Measurements from ENCODE around the gene MS4A7.

Gene MS4A7

DNA sequence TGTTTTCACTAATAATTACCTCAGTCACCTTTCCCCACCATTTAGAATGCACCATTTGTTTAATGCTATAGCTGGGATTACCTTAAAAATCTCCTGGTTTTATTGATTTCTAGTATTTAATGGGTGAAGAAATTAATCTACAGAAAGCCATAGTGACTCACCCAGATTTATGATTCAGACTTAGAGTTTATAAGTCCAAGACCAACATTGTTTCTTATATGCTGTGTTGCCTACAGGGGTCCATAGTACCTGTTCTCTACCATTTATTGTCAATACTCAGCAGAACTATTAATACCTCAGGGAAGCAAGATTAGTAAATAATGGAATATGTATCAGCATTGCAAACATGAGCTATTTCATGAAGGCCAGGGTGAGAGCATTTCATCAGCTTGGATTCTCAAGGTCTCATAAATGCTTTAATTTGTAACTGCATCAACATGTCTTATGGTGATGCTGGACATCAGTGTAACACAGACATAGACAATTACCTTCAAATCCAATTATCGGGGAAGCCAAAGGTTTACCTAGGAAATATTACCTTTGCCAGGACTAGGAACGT is 8.0 kb upstream of the MS4A7 start:
- Histone ChIP-seq H3K9me3 (ENCODE audit: control extremely low read depth in 1 of 5, control insufficient read depth in 4 of 5, insufficient read depth in 2 of 5, low read depth in 1 of 5, low read length in 4 of 5) (no peaks in the 10 kb centered on the region), H3K27ac (ENCODE audit: insufficient read depth in 1 of 2, low read depth in 1 of 2, low read length in 2 of 2, poor library complexity in 1 of 2, severe bottlenecking in 2 of 2) (no peak overlapping the region), H3K4me3 (ENCODE audit: control insufficient read depth in 1 of 7, extremely low read depth in 1 of 7, insufficient read depth in 4 of 7, low read depth in 2 of 7, low read length in 6 of 7) (no peak overlapping the region), H3K36me3 (ENCODE audit: control insufficient read depth in 4 of 4, insufficient read depth in 4 of 4, low read length in 3 of 4) (no peaks in the 10 kb centered on the region), H3K27me3 (replicated peaks in 2 of 5; ENCODE audit: control insufficient read depth in 4 of 5, insufficient read depth in 5 of 5, low read length in 4 of 5) (no peaks in the 10 kb centered on the region), H3K4me1 (ENCODE audit: control extremely low read depth in 1 of 4, control insufficient read depth in 4 of 4, insufficient read depth in 4 of 4, low read length in 3 of 4) (peaks cover 0 to 6% (median 2%) of the 10 kb centered on the region in 4 experiments)
- DNase-seq: no peak
- WGBS (ENCODE audit: insufficient coverage): 84% methylated on average over 2 of the region's 2 CpGs
- POLR2A ChIA-PET: no interaction called here
- CTCF ChIA-PET: interaction anchor here (1.1 to 1.7 kb wide), 3 partner anchors 8 to 97 kb away, joined by 3 to 4 read pairs (median 4); partner anchors contain the start of gene MS4A7

DNA sequence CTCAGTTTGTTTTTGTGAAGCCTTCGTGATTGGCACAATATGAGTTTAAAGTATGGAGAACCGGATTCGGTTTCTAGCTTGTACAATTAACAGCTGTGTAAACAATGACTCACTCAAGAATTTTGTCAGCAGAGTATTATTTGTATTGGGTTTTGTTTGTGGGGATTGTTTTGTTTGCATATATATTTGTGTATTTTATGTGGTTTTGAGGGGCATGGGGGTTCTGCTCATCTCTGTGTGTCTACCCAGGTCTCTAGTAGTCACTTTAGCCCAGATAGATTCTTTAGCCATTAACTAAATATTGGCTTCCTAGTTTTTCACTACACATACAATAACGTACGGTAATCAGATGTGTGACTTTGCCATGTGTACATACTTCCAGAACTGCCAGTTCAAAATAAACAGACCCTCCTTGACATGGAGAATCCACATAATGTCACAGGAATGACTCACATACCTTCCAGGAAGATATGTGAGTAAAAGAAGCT is 7.5 kb upstream of the MS4A7 start:
- peaks cover 0 to 9% (median 4%) of the 10 kb centered on the region in 4 experiments for H3K4me1 ChIP-seq (ENCODE audit: control extremely low read depth in 1 of 4, control insufficient read depth in 4 of 4, insufficient read depth in 4 of 4, low read length in 3 of 4)
- no peak overlapping the region for H3K27ac ChIP-seq (ENCODE audit: insufficient read depth in 1 of 2, low read depth in 1 of 2, low read length in 2 of 2, poor library complexity in 1 of 2, severe bottlenecking in 2 of 2)
- no peak overlapping the region for H3K4me3 ChIP-seq (ENCODE audit: control insufficient read depth in 1 of 7, extremely low read depth in 1 of 7, insufficient read depth in 4 of 7, low read depth in 2 of 7, low read length in 6 of 7)
- CTCF ChIA-PET: interaction anchor here (1.1 to 4.1 kb wide), 3 partner anchors 6 to 97 kb away, joined by 3 to 14 read pairs (median 4); no protein-coding TSS in a partner anchor
- H3K36me3 ChIP-seq (ENCODE audit: control insufficient read depth in 4 of 4, insufficient read depth in 4 of 4, low read length in 3 of 4): no peaks in the 10 kb centered on the region
- WGBS (ENCODE audit: insufficient coverage): 83% methylated on average over 3 of the region's 5 CpGs
- peak in 1 of 3 donors; percentile 19 for DNase-seq
- H3K27me3 ChIP-seq (replicated peaks in 2 of 5; ENCODE audit: control insufficient read depth in 4 of 5, insufficient read depth in 5 of 5, low read length in 4 of 5): no peaks in the 10 kb centered on the region
- H3K9me3 ChIP-seq (ENCODE audit: control extremely low read depth in 1 of 5, control insufficient read depth in 4 of 5, insufficient read depth in 2 of 5, low read depth in 1 of 5, low read length in 4 of 5): no peaks in the 10 kb centered on the region
- POLR2A ChIA-PET: no interaction called here

DNA sequence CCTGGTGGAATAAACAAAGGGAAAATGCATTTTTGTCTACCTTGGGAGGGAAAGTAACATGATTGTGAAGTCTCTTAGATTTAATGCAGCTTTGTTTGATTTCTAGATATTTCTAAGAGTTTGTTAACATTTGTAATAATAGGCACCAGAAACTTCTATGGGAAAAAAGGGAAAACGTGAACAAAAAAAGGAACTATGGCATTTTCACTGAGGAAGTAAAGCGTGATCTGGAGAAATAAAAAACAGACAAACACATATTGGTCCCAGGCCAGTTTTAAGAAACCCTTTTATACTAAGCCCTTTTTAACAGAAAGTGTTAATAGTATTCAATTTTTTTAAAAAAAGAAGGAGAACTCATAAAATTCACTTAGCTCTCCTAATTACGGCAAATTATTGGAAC is 6.9 kb upstream of the MS4A7 start:
- no peak overlapping the region for H3K27ac ChIP-seq (ENCODE audit: insufficient read depth in 1 of 2, low read depth in 1 of 2, low read length in 2 of 2, poor library complexity in 1 of 2, severe bottlenecking in 2 of 2)
- DNase-seq: no peak
- peaks cover 0 to 14% (median 6%) of the 10 kb centered on the region in 4 experiments for H3K4me1 ChIP-seq (ENCODE audit: control extremely low read depth in 1 of 4, control insufficient read depth in 4 of 4, insufficient read depth in 4 of 4, low read length in 3 of 4)
- ChIA-PET POLR2A (no interaction called here), CTCF (interaction anchor here (1.1 to 4.1 kb wide), 2 partner anchors 7 to 27 kb away, joined by 4 to 14 read pairs; no protein-coding TSS in a partner anchor)
- H3K36me3 ChIP-seq (ENCODE audit: control insufficient read depth in 4 of 4, insufficient read depth in 4 of 4, low read length in 3 of 4): no peaks in the 10 kb centered on the region
- no peaks in the 10 kb centered on the region for H3K9me3 ChIP-seq (ENCODE audit: control extremely low read depth in 1 of 5, control insufficient read depth in 4 of 5, insufficient read depth in 2 of 5, low read depth in 1 of 5, low read length in 4 of 5)
- 0% methylated on average over 1 of the region's 3 CpGs for WGBS (ENCODE audit: insufficient coverage)
- H3K4me3 ChIP-seq (ENCODE audit: control insufficient read depth in 1 of 7, extremely low read depth in 1 of 7, insufficient read depth in 4 of 7, low read depth in 2 of 7, low read length in 6 of 7): no peak overlapping the region
- no peaks in the 10 kb centered on the region for H3K27me3 ChIP-seq (replicated peaks in 2 of 5; ENCODE audit: control insufficient read depth in 4 of 5, insufficient read depth in 5 of 5, low read length in 4 of 5)

DNA sequence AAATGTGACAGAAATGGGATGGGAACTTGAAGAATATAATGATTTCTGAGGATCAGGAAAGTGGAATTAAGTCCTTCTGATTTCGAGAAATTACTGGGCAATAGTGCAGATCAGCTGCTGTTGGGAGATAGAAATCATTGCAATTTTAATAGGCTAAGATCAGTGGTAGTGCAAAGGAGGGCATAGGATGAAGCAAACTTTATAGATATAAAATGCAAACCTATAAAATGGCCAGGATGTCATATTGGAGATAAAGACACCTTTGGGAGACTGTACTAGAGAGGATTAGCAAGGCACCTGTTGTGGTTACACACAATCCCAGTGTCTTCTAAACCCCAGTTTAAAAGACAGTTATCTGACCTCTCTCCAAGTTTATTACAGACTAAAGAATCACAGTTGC is 6.5 kb upstream of the MS4A7 start:
- no peak overlapping the region for H3K27ac ChIP-seq (ENCODE audit: insufficient read depth in 1 of 2, low read depth in 1 of 2, low read length in 2 of 2, poor library complexity in 1 of 2, severe bottlenecking in 2 of 2)
- 100% methylated on average over 1 of the region's 1 CpG for WGBS (ENCODE audit: insufficient coverage)
- CTCF ChIA-PET: interaction anchor here (0.9 to 4.1 kb wide), 3 partner anchors 7 to 38 kb away, joined by 3 to 14 read pairs (median 3); no protein-coding TSS in a partner anchor
- H3K27me3 ChIP-seq (replicated peaks in 2 of 5; ENCODE audit: control insufficient read depth in 4 of 5, insufficient read depth in 5 of 5, low read length in 4 of 5): no peaks in the 10 kb centered on the region
- POLR2A ChIA-PET: no interaction called here
- no peak overlapping the region for H3K4me3 ChIP-seq (ENCODE audit: control insufficient read depth in 1 of 7, extremely low read depth in 1 of 7, insufficient read depth in 4 of 7, low read depth in 2 of 7, low read length in 6 of 7)
- no peaks in the 10 kb centered on the region for H3K36me3 ChIP-seq (ENCODE audit: control insufficient read depth in 4 of 4, insufficient read depth in 4 of 4, low read length in 3 of 4)
- no peak for DNase-seq
- no peaks in the 10 kb centered on the region for H3K9me3 ChIP-seq (ENCODE audit: control extremely low read depth in 1 of 5, control insufficient read depth in 4 of 5, insufficient read depth in 2 of 5, low read depth in 1 of 5, low read length in 4 of 5)
- peaks cover 0 to 18% (median 9%) of the 10 kb centered on the region in 4 experiments for H3K4me1 ChIP-seq (ENCODE audit: control extremely low read depth in 1 of 4, control insufficient read depth in 4 of 4, insufficient read depth in 4 of 4, low read length in 3 of 4)

DNA sequence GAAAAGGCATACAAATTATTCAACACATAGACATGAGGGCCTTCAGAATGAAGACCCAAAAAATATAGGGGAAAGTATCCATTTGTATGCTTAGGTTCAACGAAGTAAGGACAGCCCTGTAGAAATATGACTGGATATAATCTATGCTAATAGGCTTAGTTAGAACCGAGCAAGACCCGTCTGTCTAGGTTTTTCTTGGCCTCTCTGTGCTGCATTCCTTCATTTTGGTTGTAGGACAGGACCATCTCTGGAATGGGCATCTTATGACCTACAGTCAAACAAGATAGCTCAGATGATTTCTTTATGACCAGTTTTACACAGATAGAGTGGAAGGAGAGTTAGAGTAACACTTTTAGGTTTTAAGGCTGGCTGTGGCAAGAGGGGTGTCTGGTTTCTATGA is 5.6 kb upstream of the MS4A7 start:
- Histone ChIP-seq H3K4me3 (ENCODE audit: control insufficient read depth in 1 of 7, extremely low read depth in 1 of 7, insufficient read depth in 4 of 7, low read depth in 2 of 7, low read length in 6 of 7) (no peak overlapping the region), H3K36me3 (ENCODE audit: control insufficient read depth in 4 of 4, insufficient read depth in 4 of 4, low read length in 3 of 4) (no peaks in the 10 kb centered on the region), H3K27me3 (replicated peaks in 2 of 5; ENCODE audit: control insufficient read depth in 4 of 5, insufficient read depth in 5 of 5, low read length in 4 of 5) (no peaks in the 10 kb centered on the region), H3K9me3 (ENCODE audit: control extremely low read depth in 1 of 5, control insufficient read depth in 4 of 5, insufficient read depth in 2 of 5, low read depth in 1 of 5, low read length in 4 of 5) (no peaks in the 10 kb centered on the region), H3K27ac (ENCODE audit: insufficient read depth in 1 of 2, low read depth in 1 of 2, low read length in 2 of 2, poor library complexity in 1 of 2, severe bottlenecking in 2 of 2) (no peak overlapping the region), H3K4me1 (ENCODE audit: control extremely low read depth in 1 of 4, control insufficient read depth in 4 of 4, insufficient read depth in 4 of 4, low read length in 3 of 4) (peaks cover 2 to 26% (median 19%) of the 10 kb centered on the region in 4 experiments)
- 100% methylated on average over 3 of the region's 3 CpGs for WGBS (ENCODE audit: insufficient coverage)
- ChIA-PET CTCF (interaction anchor here (0.9 to 4.1 kb wide), 3 partner anchors 8 to 39 kb away, joined by 3 to 14 read pairs (median 3); no protein-coding TSS in a partner anchor), POLR2A (interaction anchor here (0.6 kb wide), 1 partner anchor 109 kb away, joined by 3 read pairs; no protein-coding TSS in a partner anchor)
- no peak for DNase-seq

DNA sequence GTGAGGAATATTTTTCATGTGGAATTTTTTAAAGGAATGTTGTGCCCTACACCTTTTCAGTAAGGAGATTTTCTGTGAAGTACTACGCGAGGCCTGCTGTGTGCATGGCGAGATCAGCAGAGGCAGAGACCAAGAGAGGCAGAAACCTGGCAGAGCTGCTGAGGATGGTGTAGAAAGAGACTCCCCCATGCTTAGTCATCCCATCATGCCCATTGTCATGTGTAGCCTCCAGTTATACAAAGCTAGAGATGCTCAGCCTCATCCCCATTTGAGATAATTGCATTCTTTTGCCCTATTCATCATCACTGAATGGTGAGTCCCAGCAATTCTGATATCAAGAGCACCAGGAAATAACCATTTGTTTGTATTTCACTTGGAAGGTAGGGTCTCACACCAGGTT is 3.0 kb upstream of the MS4A7 start:
- Histone ChIP-seq H3K36me3 (ENCODE audit: control insufficient read depth in 4 of 4, insufficient read depth in 4 of 4, low read length in 3 of 4) (no peaks in the 10 kb centered on the region), H3K4me1 (ENCODE audit: control extremely low read depth in 1 of 4, control insufficient read depth in 4 of 4, insufficient read depth in 4 of 4, low read length in 3 of 4) (peaks cover 12 to 38% (median 32%) of the 10 kb centered on the region in 4 experiments), H3K27me3 (replicated peaks in 2 of 5; ENCODE audit: control insufficient read depth in 4 of 5, insufficient read depth in 5 of 5, low read length in 4 of 5) (no peaks in the 10 kb centered on the region), H3K27ac (ENCODE audit: insufficient read depth in 1 of 2, low read depth in 1 of 2, low read length in 2 of 2, poor library complexity in 1 of 2, severe bottlenecking in 2 of 2) (no peak overlapping the region), H3K9me3 (ENCODE audit: control extremely low read depth in 1 of 5, control insufficient read depth in 4 of 5, insufficient read depth in 2 of 5, low read depth in 1 of 5, low read length in 4 of 5) (no peaks in the 10 kb centered on the region), H3K4me3 (ENCODE audit: control insufficient read depth in 1 of 7, extremely low read depth in 1 of 7, insufficient read depth in 4 of 7, low read depth in 2 of 7, low read length in 6 of 7) (no peak overlapping the region)
- ChIA-PET CTCF (no interaction called here), POLR2A (no interaction called here)
- 100% methylated on average over 3 of the region's 3 CpGs for WGBS (ENCODE audit: insufficient coverage)
- DNase-seq: no peak

DNA sequence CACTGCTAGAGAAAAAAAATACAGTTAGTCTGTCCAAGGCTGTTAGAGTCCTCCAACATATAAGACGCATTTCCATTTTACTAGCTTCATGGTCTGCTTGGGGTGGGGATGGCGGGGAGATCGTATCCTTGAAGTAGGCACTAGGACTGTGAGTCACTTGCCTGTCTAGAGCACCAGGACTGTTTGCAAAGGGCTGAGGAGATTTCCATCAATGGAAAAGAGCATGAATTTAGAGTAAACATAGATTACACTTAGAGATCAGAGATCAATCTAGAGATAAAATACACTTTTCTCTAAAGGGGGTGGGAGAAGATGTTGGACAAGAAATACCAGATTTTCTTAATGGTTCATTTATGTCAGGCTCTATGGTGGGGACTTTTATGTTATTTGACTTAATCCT is 1.7 kb upstream of the MS4A7 start:
- DNase-seq: peak in 1 of 3 donors; percentile 38
- no CpG with 5 or more reads among the region's 3 CpGs for WGBS (ENCODE audit: insufficient coverage)
- Histone ChIP-seq H3K27me3 (replicated peaks in 2 of 5; ENCODE audit: control insufficient read depth in 4 of 5, insufficient read depth in 5 of 5, low read length in 4 of 5) (no peaks in the 10 kb centered on the region), H3K4me1 (ENCODE audit: control extremely low read depth in 1 of 4, control insufficient read depth in 4 of 4, insufficient read depth in 4 of 4, low read length in 3 of 4) (peaks cover 12 to 41% (median 32%) of the 10 kb centered on the region in 4 experiments), H3K36me3 (ENCODE audit: control insufficient read depth in 4 of 4, insufficient read depth in 4 of 4, low read length in 3 of 4) (no peaks in the 10 kb centered on the region), H3K9me3 (ENCODE audit: control extremely low read depth in 1 of 5, control insufficient read depth in 4 of 5, insufficient read depth in 2 of 5, low read depth in 1 of 5, low read length in 4 of 5) (no peaks in the 10 kb centered on the region), H3K27ac (ENCODE audit: insufficient read depth in 1 of 2, low read depth in 1 of 2, low read length in 2 of 2, poor library complexity in 1 of 2, severe bottlenecking in 2 of 2) (no peak overlapping the region), H3K4me3 (ENCODE audit: control insufficient read depth in 1 of 7, extremely low read depth in 1 of 7, insufficient read depth in 4 of 7, low read depth in 2 of 7, low read length in 6 of 7) (no peak overlapping the region)
- CTCF ChIA-PET: interaction anchor here (1.6 kb wide), 1 partner anchor 13 kb away, joined by 7 read pairs; no protein-coding TSS in a partner anchor
- POLR2A ChIA-PET: no interaction called here
